Muscle layer of colon (tissue), 2 donors: ENCODE results near the gene HJURP.

Source experiments
- H3K27ac ChIP-seq: one replicate; pipeline ENCODE4 v1.7.0; 2013; ENCODE audit warnings: low read depth, mild to moderate bottlenecking, low read length, moderate library complexity
- H3K27me3 ChIP-seq, 2 donors: one replicate each; pipeline ENCODE4 v1.7.0; 2013; ENCODE audit warnings: low read length in 2 of 2, mild to moderate bottlenecking in 2 of 2; ENCODE audit not compliant: insufficient read depth in 2 of 2, control insufficient read depth in 1 of 2
- H3K36me3 ChIP-seq: one replicate; pipeline ENCODE4 v1.7.0; 2013; ENCODE audit warnings: mild to moderate bottlenecking, low read length; ENCODE audit not compliant: insufficient read depth
- H3K4me1 ChIP-seq: one replicate; pipeline ENCODE4 v1.7.0; 2013; ENCODE audit warnings: mild to moderate bottlenecking, low read length; ENCODE audit not compliant: insufficient read depth
- H3K4me3 ChIP-seq, 2 donors: one replicate each; pipeline ENCODE4 v1.7.0; 2013; ENCODE audit warnings: low read length in 2 of 2, low read depth in 1 of 2, mild to moderate bottlenecking in 1 of 2, moderate library complexity in 1 of 2
- H3K9ac ChIP-seq: one replicate; pipeline ENCODE4 v1.7.0; 2013; ENCODE audit warnings: low read length
- H3K9me3 ChIP-seq: one replicate; pipeline ENCODE4 v1.7.0; 2013; ENCODE audit warnings: mild to moderate bottlenecking, low read length
- donor health status: abdominal sarcoma.
- donor health status: Adenocarcinoma of cecum.

The HJURP gene

GRCh38 chr2:233807966-233808935 lies 46.1 kb downstream of the HJURP start:
- H3K27me3 ChIP-seq, result no peaks in the 10 kb centered on the region
- H3K9ac ChIP-seq, result no peak overlapping the region
- H3K36me3 ChIP-seq, result no peaks in the 10 kb centered on the region
- no peaks in the 10 kb centered on the region for H3K4me1 ChIP-seq
- H3K9me3 ChIP-seq, result no peaks in the 10 kb centered on the region
- H3K27ac ChIP-seq, result no peak overlapping the region
- no peak overlapping the region for H3K4me3 ChIP-seq

GRCh38 chr2:233807215-233807865 lies 47.0 kb downstream of the HJURP start:
- Histone ChIP-seq H3K9me3 (no peaks in the 10 kb centered on the region), H3K27me3 (no peaks in the 10 kb centered on the region), H3K4me3 (no peak overlapping the region)

GRCh38 chr2:233803994-233804393 lies 50.3 kb downstream of the HJURP start:
- Histone ChIP-seq H3K4me1 (no peaks in the 10 kb centered on the region), H3K36me3 (no peaks in the 10 kb centered on the region), H3K4me3 (no peak overlapping the region)

More at GRCh38 chr2:233807215-233807865, 47.0 kb downstream of the HJURP start:
- Histone ChIP-seq H3K36me3 (no peaks in the 10 kb centered on the region), H3K9ac (no peak overlapping the region), H3K27ac (no peak overlapping the region), H3K4me1 (no peaks in the 10 kb centered on the region)

GRCh38 chr2:233803292-233803911 lies 50.9 kb downstream of the HJURP start:
- H3K27ac ChIP-seq, result no peak overlapping the region
- H3K4me1 ChIP-seq, result no peaks in the 10 kb centered on the region
- H3K9me3 ChIP-seq, result no peaks in the 10 kb centered on the region
- H3K9ac ChIP-seq, result no peak overlapping the region
- H3K27me3 ChIP-seq, result no peaks in the 10 kb centered on the region
- H3K4me3 ChIP-seq, result no peak overlapping the region
- H3K36me3 ChIP-seq, result no peaks in the 10 kb centered on the region

More at GRCh38 chr2:233803994-233804393, 50.3 kb downstream of the HJURP start:
- H3K9me3 ChIP-seq, result no peaks in the 10 kb centered on the region
- H3K9ac ChIP-seq, result no peak overlapping the region
- no peak overlapping the region for H3K27ac ChIP-seq
- no peaks in the 10 kb centered on the region for H3K27me3 ChIP-seq

- no peaks in the 10 kb centered on the region for H3K9me3 ChIP-seq
- H3K27ac ChIP-seq, result no peak overlapping the region
- H3K27me3 ChIP-seq, result no peaks in the 10 kb centered on the region
- H3K4me3 ChIP-seq, result no peak overlapping the region
- H3K9ac ChIP-seq, result no peak overlapping the region
- no peaks in the 10 kb centered on the region for H3K36me3 ChIP-seq
- no peaks in the 10 kb centered on the region for H3K4me1 ChIP-seq
Observed at GRCh38 chr2:233802132-233802815, 52.1 kb downstream of the HJURP start.

- Histone ChIP-seq H3K36me3 (no peaks in the 10 kb centered on the region), H3K4me1 (no peaks in the 10 kb centered on the region), H3K9me3 (no peaks in the 10 kb centered on the region), H3K27ac (no peak overlapping the region), H3K4me3 (no peak overlapping the region), H3K9ac (no peak overlapping the region), H3K27me3 (no peaks in the 10 kb centered on the region)
Observed at GRCh38 chr2:233801357-233802131, 52.8 kb downstream of the HJURP start.

GRCh38 chr2:233800208-233800607 lies 54.1 kb downstream of the HJURP start:
- no peaks in the 10 kb centered on the region for H3K4me1 ChIP-seq
- H3K9ac ChIP-seq, result no peak overlapping the region
- H3K9me3 ChIP-seq, result no peaks in the 10 kb centered on the region
- H3K27me3 ChIP-seq, result no peaks in the 10 kb centered on the region
- no peaks in the 10 kb centered on the region for H3K36me3 ChIP-seq
- no peak overlapping the region for H3K27ac ChIP-seq
- H3K4me3 ChIP-seq, result no peak overlapping the region

GRCh38 chr2:233799716-233800115 lies 54.6 kb downstream of the HJURP start:
- Histone ChIP-seq H3K4me1 (no peaks in the 10 kb centered on the region), H3K9me3 (no peaks in the 10 kb centered on the region), H3K9ac (no peak overlapping the region), H3K36me3 (no peaks in the 10 kb centered on the region), H3K27ac (no peak overlapping the region), H3K4me3 (no peak overlapping the region), H3K27me3 (no peaks in the 10 kb centered on the region)

- H3K4me1 ChIP-seq, result no peaks in the 10 kb centered on the region
- no peaks in the 10 kb centered on the region for H3K9me3 ChIP-seq
- no peak overlapping the region for H3K4me3 ChIP-seq
- H3K27ac ChIP-seq, result no peak overlapping the region
- no peaks in the 10 kb centered on the region for H3K36me3 ChIP-seq
- no peak overlapping the region for H3K9ac ChIP-seq
- no peaks in the 10 kb centered on the region for H3K27me3 ChIP-seq
Observed at GRCh38 chr2:233799087-233799665, 55.2 kb downstream of the HJURP start.

GRCh38 chr2:233798335-233799086 lies 55.8 kb downstream of the HJURP start:
- Histone ChIP-seq H3K27me3 (no peaks in the 10 kb centered on the region), H3K36me3 (no peaks in the 10 kb centered on the region), H3K9me3 (no peaks in the 10 kb centered on the region), H3K4me1 (no peaks in the 10 kb centered on the region), H3K9ac (no peak overlapping the region), H3K4me3 (no peak overlapping the region), H3K27ac (no peak overlapping the region)
